Liver (tissue), 9 donors: ENCODE results near the gene SIAH2. TPM values are rescaled to one million over a fixed set of nuclear protein-coding genes. Genes with fewer than 3 reads are reported as not detected.
A peak's percentile ranks its signal among the peaks of the same experiment; 100 is the strongest.

Experiments
- DNase-seq: peaks from one replicate; pipeline ENCODE4 v3.0.0-alpha.2; 2017; ENCODE audit warnings: low spot score
- H3K27ac ChIP-seq, 2 donors: one replicate each; pipeline ENCODE4 v1.7.0; 2013; ENCODE audit warnings: inconsistent platforms in 2 of 2, low read length in 2 of 2, control low read depth in 1 of 2, low read depth in 1 of 2, mild to moderate bottlenecking in 1 of 2
- H3K27me3 ChIP-seq, 4 donors: one replicate each; pipeline versions ENCODE4 v1.6.1 to v1.7.0; 2013; ENCODE audit warnings: low read length in 3 of 4, inconsistent platforms in 1 of 4, mild to moderate bottlenecking in 1 of 4, moderate library complexity in 1 of 4; ENCODE audit not compliant: control insufficient read depth in 4 of 4, insufficient read depth in 4 of 4
- H3K36me3 ChIP-seq, 4 donors: one replicate each; pipeline versions ENCODE4 v1.6.1 to v1.7.0; 2013; ENCODE audit warnings: low read length in 3 of 4, mild to moderate bottlenecking in 3 of 4, low read depth in 1 of 4, moderate library complexity in 1 of 4; ENCODE audit not compliant: control insufficient read depth in 4 of 4, insufficient read depth in 3 of 4
- H3K4me1 ChIP-seq, 4 donors: one replicate each; pipeline versions ENCODE4 v1.6.1 to v1.7.0; 2013; ENCODE audit warnings: low read length in 3 of 4, mild to moderate bottlenecking in 3 of 4, moderate library complexity in 1 of 4; ENCODE audit not compliant: control insufficient read depth in 4 of 4, insufficient read depth in 4 of 4
- H3K4me3 ChIP-seq, 3 donors: one replicate each; pipeline versions ENCODE4 v1.6.1 to v1.7.0; 2013; ENCODE audit warnings: low read length in 3 of 3, control low read depth in 1 of 3, low read depth in 1 of 3, mild to moderate bottlenecking in 1 of 3
- H3K9ac ChIP-seq, 2 donors: one replicate each; pipeline ENCODE4 v1.7.0; 2013; ENCODE audit warnings: low read length in 2 of 2, mild to moderate bottlenecking in 2 of 2, moderate library complexity in 2 of 2, control low read depth in 1 of 2, low read depth in 1 of 2
- H3K9me3 ChIP-seq, 4 donors: one replicate each; pipeline versions ENCODE4 v1.6.1 to v1.7.0; 2013; ENCODE audit warnings: low read length in 3 of 4; ENCODE audit not compliant: control insufficient read depth in 4 of 4
- ATF3 ChIP-seq: IDR thresholded peaks from 2 replicates; pipeline ENCODE4 v1.6.1; 2016; ENCODE audit warnings: antibody characterized with exemption
- CTCF ChIP-seq: fragments of 150-350 bp; IDR thresholded peaks from 2 replicates; pipeline ENCODE4 v1.5.1; 2017; ENCODE audit warnings: improper control_type of control experiment, low read depth, low read length; ENCODE audit not compliant: missing input control
- EGR1 ChIP-seq, 2 donors: IDR thresholded peaks; 2 replicates each; pipeline ENCODE4 v1.6.1; 2016 to 2018; ENCODE audit warnings: antibody characterized with exemption in 2 of 2, low read depth in 2 of 2
- FOXA1 ChIP-seq: IDR thresholded peaks from 2 replicates; pipeline ENCODE4 v1.6.1; 2016; ENCODE audit warnings: antibody characterized with exemption
- FOXA2 ChIP-seq: IDR thresholded peaks from 2 replicates; pipeline ENCODE4 v1.6.1; 2016; ENCODE audit warnings: antibody characterized with exemption
- GABPA ChIP-seq, 2 donors: IDR thresholded peaks in 1 of 2; conservative IDR thresholded peaks in 1 of 2; 2 replicates each; pipeline ENCODE4 v1.6.1; 2016; ENCODE audit warnings: antibody characterized with exemption in 2 of 2, mild to moderate bottlenecking in 1 of 2, moderate library complexity in 1 of 2
- HNF4A ChIP-seq, 2 donors: conservative IDR thresholded peaks; 2 replicates each; pipeline ENCODE4 v1.6.1; 2016; ENCODE audit warnings: antibody characterized with exemption in 2 of 2, mild to moderate bottlenecking in 2 of 2
- HNF4G ChIP-seq: IDR thresholded peaks from 2 replicates; pipeline ENCODE4 v1.6.1; 2016; ENCODE audit warnings: antibody characterized with exemption
- JUND ChIP-seq, 2 donors: IDR thresholded peaks; 2 replicates each; pipeline ENCODE4 v1.6.1; 2016; ENCODE audit warnings: antibody characterized with exemption in 2 of 2
- MAX ChIP-seq: IDR thresholded peaks from 2 replicates; pipeline ENCODE4 v1.6.1; 2016; ENCODE audit warnings: antibody characterized with exemption
- NR2F2 ChIP-seq: IDR thresholded peaks from 2 replicates; pipeline ENCODE4 v1.6.1; 2016; ENCODE audit warnings: antibody characterized with exemption
- RAD21 ChIP-seq, 2 donors: IDR thresholded peaks; 2 replicates each; pipeline ENCODE4 v1.6.1; 2016; ENCODE audit warnings: antibody characterized with exemption in 2 of 2, mild to moderate bottlenecking in 2 of 2
- RXRA ChIP-seq, 2 donors: IDR thresholded peaks; 2 replicates each; pipeline ENCODE4 v1.6.1; 2017 to 2018; ENCODE audit warnings: antibody characterized with exemption in 2 of 2, mild to moderate bottlenecking in 1 of 2
- SP1 ChIP-seq: IDR thresholded peaks from 2 replicates; pipeline ENCODE4 v1.6.1; 2018; ENCODE audit warnings: antibody characterized with exemption, mild to moderate bottlenecking
- TAF1 ChIP-seq: conservative IDR thresholded peaks from 2 replicates; pipeline ENCODE4 v1.6.1; 2016; ENCODE audit warnings: antibody characterized with exemption, mild to moderate bottlenecking
- YY1 ChIP-seq: IDR thresholded peaks from 2 replicates; pipeline ENCODE4 v1.6.1; 2016; ENCODE audit warnings: antibody characterized with exemption, mild to moderate bottlenecking
- ZBTB33 ChIP-seq: IDR thresholded peaks from 2 replicates; pipeline ENCODE4 v1.6.1; 2016; ENCODE audit warnings: antibody characterized with exemption
- WGBS: extraction: QIAGEN DNeasy Blood & Tissue Kit; methylation state at CpG from one replicate; pipeline ENCODE4 v1.1.7; 2013; 5-methylcytosine and 5-hydroxymethylcytosine counted together
- polyA plus RNA-seq, 2 donors: library from polyadenylated mRNA; stranded (reverse) in 1 of 2; unstranded in 1 of 2; fragments of 200-250 nt in 1 of 2; fragments of >200 nt in 1 of 2; fragmentation: Nextera tagmentation in 1 of 2; extraction: Ambion mirVana in 1 of 2; gene quantifications; one replicate each; pipeline versions ENCODE4 v1.2.1 to v1.2.3, GENCODE V29; 2013 to 2015
- total RNA-seq, 2 donors: library from RNA; depleted of rRNA; stranded (reverse); fragments of >200 nt; gene quantifications; one replicate each; pipeline ENCODE4 v1.2.3, GENCODE V29; 2014
- TF ChIP-seq, protein P1 (sequence below): IDR thresholded peaks from 2 replicates; pipeline ENCODE4 v1.6.1; 2016; ENCODE audit warnings: antibody characterized with exemption, mild to moderate bottlenecking
- donor health status: healthy.
- donor health status: healthy.
- donor health status: healthy.
- donor health status: healthy.
- donor health status: healthy.

The SIAH2 gene
- total and polyA plus RNA-seq, 4 donors = 12.1 to 104 (median 20.3) TPM

DNA sequence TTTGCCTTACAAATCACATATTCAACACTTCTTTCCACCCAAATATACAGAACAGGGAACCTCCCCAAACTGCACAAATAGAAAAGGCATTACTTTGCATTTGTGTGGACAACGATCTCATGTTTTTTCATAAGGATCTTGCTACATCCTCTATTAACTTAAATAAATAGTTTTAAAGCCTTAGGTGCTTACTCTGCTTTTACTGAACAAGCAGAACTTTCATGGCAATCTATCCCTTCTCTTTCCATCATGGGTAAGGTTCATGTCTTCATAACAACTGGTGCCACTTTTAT is 18.1 kb downstream of the SIAH2 start:
- Histone ChIP-seq H3K4me1 (peaks cover 15 to 97% (median 91%) of the 10 kb centered on the region in 4 donors), H3K4me3 (no peak overlapping the region), H3K27me3 (no peaks in the 10 kb centered on the region), H3K9ac (peak overlapping the region in 1 of 2 donors; percentile 52), H3K36me3 (peaks cover 0 to 4% (median 2%) of the 10 kb centered on the region in 4 donors), H3K27ac (peak overlapping the region; percentile 46 to 69), H3K9me3 (no peaks in the 10 kb centered on the region)
- TF ChIP-seq TAF1 = peak; percentile 24
- TF ChIP-seq, protein P1, sequence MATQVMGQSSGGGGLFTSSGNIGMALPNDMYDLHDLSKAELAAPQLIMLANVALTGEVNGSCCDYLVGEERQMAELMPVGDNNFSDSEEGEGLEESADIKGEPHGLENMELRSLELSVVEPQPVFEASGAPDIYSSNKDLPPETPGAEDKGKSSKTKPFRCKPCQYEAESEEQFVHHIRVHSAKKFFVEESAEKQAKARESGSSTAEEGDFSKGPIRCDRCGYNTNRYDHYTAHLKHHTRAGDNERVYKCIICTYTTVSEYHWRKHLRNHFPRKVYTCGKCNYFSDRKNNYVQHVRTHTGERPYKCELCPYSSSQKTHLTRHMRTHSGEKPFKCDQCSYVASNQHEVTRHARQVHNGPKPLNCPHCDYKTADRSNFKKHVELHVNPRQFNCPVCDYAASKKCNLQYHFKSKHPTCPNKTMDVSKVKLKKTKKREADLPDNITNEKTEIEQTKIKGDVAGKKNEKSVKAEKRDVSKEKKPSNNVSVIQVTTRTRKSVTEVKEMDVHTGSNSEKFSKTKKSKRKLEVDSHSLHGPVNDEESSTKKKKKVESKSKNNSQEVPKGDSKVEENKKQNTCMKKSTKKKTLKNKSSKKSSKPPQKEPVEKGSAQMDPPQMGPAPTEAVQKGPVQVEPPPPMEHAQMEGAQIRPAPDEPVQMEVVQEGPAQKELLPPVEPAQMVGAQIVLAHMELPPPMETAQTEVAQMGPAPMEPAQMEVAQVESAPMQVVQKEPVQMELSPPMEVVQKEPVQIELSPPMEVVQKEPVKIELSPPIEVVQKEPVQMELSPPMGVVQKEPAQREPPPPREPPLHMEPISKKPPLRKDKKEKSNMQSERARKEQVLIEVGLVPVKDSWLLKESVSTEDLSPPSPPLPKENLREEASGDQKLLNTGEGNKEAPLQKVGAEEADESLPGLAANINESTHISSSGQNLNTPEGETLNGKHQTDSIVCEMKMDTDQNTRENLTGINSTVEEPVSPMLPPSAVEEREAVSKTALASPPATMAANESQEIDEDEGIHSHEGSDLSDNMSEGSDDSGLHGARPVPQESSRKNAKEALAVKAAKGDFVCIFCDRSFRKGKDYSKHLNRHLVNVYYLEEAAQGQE = peak; percentile 4
- peak; percentile 23 for TF ChIP-seq ZBTB33
- TF ChIP-seq HNF4A (conservative IDR thresholded peaks at IDR 0.05) = peak in 1 of 2 donors; percentile 18
- no peak for TF ChIP-seq SP1
- TF ChIP-seq YY1 = peak; percentile 6
- DNase-seq = no peak
- WGBS = 11% methylated on average over 1 of the region's 1 CpG

- H3K27ac ChIP-seq = peak overlapping the region; percentile 46 to 69
- DNase-seq = no peak
- H3K27me3 ChIP-seq = no peaks in the 10 kb centered on the region
- peaks cover 0 to 4% (median 2%) of the 10 kb centered on the region in 4 donors for H3K36me3 ChIP-seq
- H3K9me3 ChIP-seq = no peaks in the 10 kb centered on the region
- no peak overlapping the region for H3K9ac ChIP-seq
- peaks cover 15 to 97% (median 89%) of the 10 kb centered on the region in 4 donors for H3K4me1 ChIP-seq
- H3K4me3 ChIP-seq = no peak overlapping the region
- WGBS = 58% methylated on average over 8 of the region's 8 CpGs
- TF ChIP-seq CTCF = no peak
- peak; percentile 79 to 93 for TF ChIP-seq RXRA (IDR thresholded peaks at IDR 0.05)
- peak; percentile 91 for TF ChIP-seq HNF4G
- no peak for TF ChIP-seq ATF3
- TF ChIP-seq RAD21 (IDR thresholded peaks at IDR 0.05) = peak; percentile 28 to 33
- TF ChIP-seq MAX = peak; percentile 74
- peak; percentile 81 for TF ChIP-seq ZBTB33
- peak; percentile 76 for TF ChIP-seq YY1
- TF ChIP-seq FOXA1 = peak; percentile 53
- no peak for TF ChIP-seq GABPA (IDR thresholded peaks at IDR 0.05 in 1 of 2, conservative IDR thresholded peaks at IDR 0.05 in 1 of 2)
- TF ChIP-seq EGR1 (IDR thresholded peaks at IDR 0.05; ENCODE audit: low read depth in 2 of 2) = peak in 1 of 2 donors; percentile 24
- TF ChIP-seq FOXA2 = peak; percentile 53
- TF ChIP-seq SP1 = peak; percentile 82
- TF ChIP-seq TAF1 = no peak
- TF ChIP-seq NR2F2 = peak; percentile 10
- peak in 1 of 2 donors; percentile 86 for TF ChIP-seq JUND (IDR thresholded peaks at IDR 0.05)
- peak; percentile 99 to 100 for TF ChIP-seq HNF4A (conservative IDR thresholded peaks at IDR 0.05)
Observed at GRCh38 chr3:150744041-150744918, 18.7 kb downstream of the SIAH2 start.
